ENCODE results near the gene CFAP91. TPM values are rescaled to one million over a fixed set of nuclear protein-coding genes. Genes with fewer than 3 reads are reported as not detected.
"Not testable (repeated sequence)": the region's sequence is repeated elsewhere in the genome, so short reads cannot be mapped to it uniquely, and the experiment has no call there.

The CFAP91 gene
- total RNA-seq, 1 experiment from 2014 or later = 0.08 TPM

- H3K9me3 ChIP-seq (replicated peaks) = no peaks in the 10 kb centered on the region
- H3K27me3 ChIP-seq = no peaks in the 10 kb centered on the region
- H3K4me3 ChIP-seq = no peak overlapping the region
- no peak for DNase-seq
- peaks cover 22% of the 10 kb centered on the region for H3K36me3 ChIP-seq
- no peak overlapping the region for H3K27ac ChIP-seq
- H3K4me1 ChIP-seq = peaks cover 9% of the 10 kb centered on the region
These were observed 30.0 kb upstream of the CFAP91 start for GRCh38 chr3:119672776-119673175.

DNA sequence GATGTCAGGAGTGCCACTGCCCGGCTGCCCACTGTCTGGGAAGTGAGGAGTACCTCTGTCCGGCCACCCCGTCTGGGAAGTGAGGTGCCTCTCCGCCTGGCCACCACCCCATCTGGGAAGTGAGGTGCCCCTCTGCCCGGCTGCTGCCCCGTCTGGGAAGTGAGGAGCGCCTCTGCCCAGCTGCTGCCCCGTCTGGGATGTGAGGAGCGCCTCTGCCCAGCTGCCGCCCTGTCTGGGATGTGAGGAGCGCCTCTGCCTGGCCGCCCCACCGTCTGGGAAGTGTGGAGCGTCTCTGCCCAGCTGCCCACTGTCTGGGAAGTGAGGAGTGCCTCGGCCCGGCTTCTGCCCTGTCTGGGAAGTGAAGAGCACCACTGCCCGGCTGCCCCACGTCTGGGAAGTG is 28.9 kb upstream of the CFAP91 start:
- H3K9me3 ChIP-seq (replicated peaks) = no peaks in the 10 kb centered on the region
- H3K36me3 ChIP-seq = peaks cover 22% of the 10 kb centered on the region
- no peak overlapping the region for H3K4me3 ChIP-seq
- peaks cover 10% of the 10 kb centered on the region for H3K4me1 ChIP-seq
- no peaks in the 10 kb centered on the region for H3K27me3 ChIP-seq
- no peak overlapping the region for H3K27ac ChIP-seq
- no peak for DNase-seq

- peaks cover 16% of the 10 kb centered on the region for H3K36me3 ChIP-seq
- H3K27me3 ChIP-seq = no peaks in the 10 kb centered on the region
- no peaks in the 10 kb centered on the region for H3K9me3 ChIP-seq (replicated peaks)
- H3K4me1 ChIP-seq = peaks cover 10% of the 10 kb centered on the region
- H3K27ac ChIP-seq = no peak overlapping the region
- no peak for DNase-seq
- H3K4me3 ChIP-seq = peak overlapping the region; percentile 72
These were observed 27.5 kb upstream of the CFAP91 start for GRCh38 chr3:119675188-119675874.

- Histone ChIP-seq H3K4me1 (peaks cover 10% of the 10 kb centered on the region), H3K36me3 (peaks cover 16% of the 10 kb centered on the region), H3K9me3 (replicated peaks) (no peaks in the 10 kb centered on the region), H3K4me3 (peak overlapping the region; percentile 72), H3K27me3 (no peaks in the 10 kb centered on the region), H3K27ac (peak overlapping the region; percentile 82)
- peak in 1 of 2 experiments; percentile 13 for DNase-seq
These were observed 26.8 kb upstream of the CFAP91 start for GRCh38 chr3:119676020-119676419.

DNA sequence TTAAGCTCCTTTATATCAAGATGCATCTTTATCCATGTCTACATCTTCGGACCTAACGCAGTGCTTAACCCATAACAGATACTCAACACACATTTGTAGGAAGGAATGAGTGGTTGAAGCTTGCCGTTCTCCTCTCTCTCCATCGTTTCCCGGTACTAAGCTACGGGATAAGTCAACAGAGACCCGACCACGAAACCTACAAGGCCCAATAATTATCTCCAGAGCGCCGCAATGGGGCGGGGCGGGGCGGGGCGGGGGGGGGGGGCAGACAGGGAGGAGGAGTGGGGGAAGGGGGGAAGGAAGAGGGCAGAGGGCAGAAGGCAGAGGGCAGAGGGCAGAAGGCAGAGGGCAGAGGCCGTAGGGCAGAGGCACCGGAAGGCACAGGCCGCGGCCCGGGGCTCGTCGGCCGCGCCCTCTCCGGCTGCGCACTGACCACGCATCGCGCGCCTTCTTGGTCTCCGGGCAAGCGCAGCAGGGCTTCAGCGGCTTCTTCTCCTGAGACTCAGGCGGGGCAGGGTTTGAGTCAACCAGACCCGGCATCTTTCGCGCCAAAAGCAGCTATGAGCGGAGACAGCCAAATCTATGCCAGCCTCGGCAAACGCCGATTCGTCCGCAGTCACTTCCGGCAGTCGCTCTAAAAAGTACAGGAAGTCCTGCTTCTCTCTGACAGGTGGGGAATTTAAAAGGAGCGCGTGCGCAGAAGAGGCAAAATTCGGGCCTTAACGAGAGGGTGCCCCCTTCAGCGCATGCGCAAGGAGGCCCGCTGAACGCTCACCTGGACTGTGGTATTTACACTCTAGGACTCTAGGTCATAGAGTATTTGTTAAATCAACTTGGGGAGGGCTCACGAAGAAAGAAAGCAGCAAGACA is 25.8 kb upstream of the CFAP91 start, which contains the start of gene COX17:
TSS of gene COX17 (minus strand) at position 636 of the 870 bp plus-strand sequence. CDS start at position 540, 96 bp downstream.
- Histone ChIP-seq H3K36me3 (peaks cover 16% of the 10 kb centered on the region), H3K27ac (peak within 1 kb of the TSS; percentile 82), H3K9me3 (replicated peaks) (no peaks in the 10 kb centered on the region), H3K27me3 (no peaks in the 10 kb centered on the region), H3K4me3 (peak within 1 kb of the TSS; percentile 72), H3K4me1 (peaks cover 10% of the 10 kb centered on the region)
- peak; percentile 96 to 98 for DNase-seq

DNA sequence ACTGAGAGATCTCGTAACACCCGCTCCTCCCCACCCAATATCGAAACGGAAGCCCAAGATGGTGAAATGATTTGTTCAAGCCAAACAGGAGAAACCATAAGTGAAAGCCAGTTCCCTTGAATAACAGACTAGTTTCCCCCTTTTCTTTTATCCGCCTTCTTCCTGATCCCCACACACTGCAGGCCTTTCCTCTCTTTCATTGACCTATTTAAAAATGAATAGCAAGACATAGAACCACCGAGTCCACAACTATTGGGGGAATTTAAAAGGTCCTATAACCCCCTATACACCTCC is 25.2 kb upstream of the CFAP91 start:
- Histone ChIP-seq H3K27me3 (no peaks in the 10 kb centered on the region), H3K9me3 (replicated peaks) (no peaks in the 10 kb centered on the region), H3K27ac (peak overlapping the region; percentile 82), H3K36me3 (peaks cover 15% of the 10 kb centered on the region), H3K4me3 (peak overlapping the region; percentile 72), H3K4me1 (peaks cover 10% of the 10 kb centered on the region)
- no peak for DNase-seq

- Histone ChIP-seq H3K4me1 (peaks cover 10% of the 10 kb centered on the region), H3K36me3 (peaks cover 11% of the 10 kb centered on the region; the same call in 1 of the 2 replicates)
- H3K27ac ChIP-seq; H3K4me3 ChIP-seq; H3K27me3 ChIP-seq; H3K9me3 ChIP-seq (replicated peaks); DNase-seq: not testable (repeated sequence)
These were observed 24.6 kb upstream of the CFAP91 start for GRCh38 chr3:119678209-119678608.

GRCh38 chr3:119679874-119680273 is 22.9 kb upstream of the CFAP91 start:
- Histone ChIP-seq H3K27me3 (no peaks in the 10 kb centered on the region), H3K27ac (no peak overlapping the region), H3K36me3 (peaks cover 4% of the 10 kb centered on the region; the same call in 1 of the 2 replicates), H3K4me3 (no peak overlapping the region), H3K4me1 (peaks cover 10% of the 10 kb centered on the region), H3K9me3 (replicated peaks) (0 out of 2 replicates have a peak, but pooled peaks cover 2% of the 10 kb centered on the region)
- no peak for DNase-seq

DNA sequence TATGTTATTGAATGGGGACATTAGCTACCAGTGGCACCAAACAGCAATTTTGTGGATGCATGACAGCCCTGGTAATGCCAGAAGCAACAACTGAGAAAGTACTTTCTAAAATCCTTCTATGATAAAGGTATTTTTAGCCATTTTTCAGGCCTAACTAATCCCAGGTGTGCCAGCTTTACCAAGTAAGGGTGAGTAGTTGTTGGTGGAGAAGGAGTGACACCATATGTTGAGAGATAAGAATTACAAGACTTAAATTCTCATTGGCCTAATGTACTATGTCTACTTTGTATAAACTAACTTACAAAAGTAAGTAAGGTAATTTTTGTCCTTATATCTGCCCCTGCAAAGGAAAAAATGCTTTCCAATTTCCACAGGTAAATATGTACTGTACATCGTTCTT is 21.5 kb upstream of the CFAP91 start:
- no peak overlapping the region for H3K27ac ChIP-seq
- no peaks in the 10 kb centered on the region for H3K27me3 ChIP-seq
- no peak overlapping the region for H3K4me3 ChIP-seq
- H3K4me1 ChIP-seq = 0 out of 2 replicates have a peak, but pooled peaks cover 3% of the 10 kb centered on the region
- H3K36me3 ChIP-seq = no peaks in the 10 kb centered on the region
- peak; percentile 6 to 53 for DNase-seq
- 0 out of 2 replicates have a peak, but pooled peaks cover 2% of the 10 kb centered on the region for H3K9me3 ChIP-seq (replicated peaks)

DNA sequence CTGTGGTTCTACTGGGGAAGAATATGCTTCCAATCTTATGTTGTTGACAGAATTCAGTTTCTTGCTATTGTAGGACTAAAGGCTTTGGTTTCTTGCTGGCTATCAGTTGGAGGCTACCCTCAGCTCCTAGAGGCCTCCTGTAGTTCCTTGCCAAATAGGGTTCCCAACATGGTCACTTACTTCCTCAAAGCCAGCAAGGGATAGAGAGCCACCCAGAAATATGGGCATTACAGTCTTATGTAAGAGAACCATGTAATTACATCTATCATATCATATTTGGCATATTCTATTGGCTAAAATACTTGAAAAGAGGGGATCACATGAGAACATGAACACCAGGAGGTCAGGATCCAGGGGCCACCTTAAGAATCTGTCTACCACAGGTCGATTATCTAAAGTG is 19.4 kb upstream of the CFAP91 start:
- Histone ChIP-seq H3K36me3 (no peaks in the 10 kb centered on the region), H3K4me1 (no peaks in the 10 kb centered on the region), H3K27me3 (no peaks in the 10 kb centered on the region), H3K4me3 (no peak overlapping the region), H3K9me3 (replicated peaks) (0 out of 2 replicates have a peak, but pooled peaks cover 2% of the 10 kb centered on the region), H3K27ac (no peak overlapping the region)
- DNase-seq = no peak

GRCh38 chr3:119690043-119690656 is 12.7 kb upstream of the CFAP91 start:
- H3K4me3 ChIP-seq = no peak overlapping the region
- H3K36me3 ChIP-seq = no peaks in the 10 kb centered on the region
- H3K9me3 ChIP-seq (replicated peaks) = no peaks in the 10 kb centered on the region
- peak in 1 of 2 experiments; percentile 60 for DNase-seq
- no peak overlapping the region for H3K27ac ChIP-seq
- H3K27me3 ChIP-seq = no peaks in the 10 kb centered on the region
- no peaks in the 10 kb centered on the region for H3K4me1 ChIP-seq

DNA sequence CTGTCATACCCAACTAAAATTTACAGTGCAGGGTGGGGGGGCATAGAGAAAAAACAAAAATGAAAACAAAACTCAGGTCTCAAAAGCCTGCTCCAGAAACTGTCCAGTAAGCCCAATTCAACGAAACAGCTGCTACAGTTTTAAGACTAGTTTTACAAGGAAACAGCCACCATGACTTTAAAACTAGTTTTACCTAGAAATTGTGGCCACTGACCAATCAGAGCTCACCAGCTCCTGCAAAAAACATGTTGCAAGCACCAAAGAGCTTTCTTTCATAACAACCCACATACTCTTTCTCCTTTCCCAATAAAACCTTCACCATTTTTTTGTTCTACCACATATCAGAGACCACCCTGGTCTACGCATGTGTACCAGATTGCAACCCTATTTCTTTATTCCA is 7.3 kb upstream of the CFAP91 start:
- no peak overlapping the region for H3K4me3 ChIP-seq
- no peak overlapping the region for H3K27ac ChIP-seq
- no peaks in the 10 kb centered on the region for H3K27me3 ChIP-seq
- no peaks in the 10 kb centered on the region for H3K9me3 ChIP-seq (replicated peaks)
- DNase-seq = peak in 1 of 2 experiments; percentile 36
- no peaks in the 10 kb centered on the region for H3K4me1 ChIP-seq
- H3K36me3 ChIP-seq = no peaks in the 10 kb centered on the region

- H3K27ac ChIP-seq = no peak overlapping the region
- H3K27me3 ChIP-seq = no peaks in the 10 kb centered on the region
- H3K36me3 ChIP-seq = no peaks in the 10 kb centered on the region
- no peak overlapping the region for H3K4me3 ChIP-seq
- no peak for DNase-seq
- H3K4me1 ChIP-seq = no peaks in the 10 kb centered on the region
- H3K9me3 ChIP-seq (replicated peaks) = 0 out of 2 replicates have a peak, but pooled peaks cover 2% of the 10 kb centered on the region
These were observed 5.4 kb upstream of the CFAP91 start for GRCh38 chr3:119697394-119697793.

DNA sequence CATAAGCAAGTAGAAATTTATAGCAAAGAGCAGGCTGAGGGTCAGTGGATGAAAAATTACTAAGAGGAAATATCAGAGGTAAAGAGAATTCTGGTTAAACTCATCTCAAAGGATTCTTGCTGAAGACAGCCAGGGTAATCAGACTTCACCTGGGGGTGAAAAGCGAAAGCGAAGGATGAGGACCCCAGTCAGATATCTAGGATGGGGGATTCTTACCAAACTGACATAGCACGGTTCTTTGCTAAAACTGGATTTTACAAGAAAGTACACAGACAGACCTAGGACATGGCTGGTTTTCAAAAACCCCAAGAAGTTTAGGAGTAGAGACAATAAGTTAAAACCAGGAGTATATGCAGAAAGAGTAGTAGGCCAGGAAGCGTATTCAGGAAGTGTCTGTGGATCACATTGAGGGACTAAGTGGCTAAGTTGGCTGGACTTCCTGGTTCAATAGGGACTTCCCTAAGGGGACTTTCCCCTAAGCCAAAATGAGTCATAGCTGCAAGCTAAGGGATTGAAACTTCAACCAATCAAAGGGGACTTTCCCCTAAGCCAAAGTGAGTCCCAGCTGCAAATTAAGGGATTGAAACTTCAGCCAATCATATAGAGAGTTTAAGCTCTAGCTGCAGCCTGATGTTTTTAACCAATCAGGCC is 2.4 kb upstream of the CFAP91 start:
- no peak overlapping the region for H3K27ac ChIP-seq
- H3K36me3 ChIP-seq = no peaks in the 10 kb centered on the region
- H3K27me3 ChIP-seq = no peaks in the 10 kb centered on the region
- H3K4me3 ChIP-seq = no peak overlapping the region
- H3K4me1 ChIP-seq = no peaks in the 10 kb centered on the region
- 0 out of 2 replicates have a peak, but pooled peaks cover 2% of the 10 kb centered on the region for H3K9me3 ChIP-seq (replicated peaks)
- no peak for DNase-seq
